Testis (tissue), 3 donors: ENCODE measurements around the gene HOXC9. TPM values are rescaled to one million over a fixed set of nuclear protein-coding genes. Genes with fewer than 3 reads are reported as not detected.

Source experiments
- DNase-seq: peaks from one replicate; pipeline ENCODE4 v3.0.0-alpha.2; 2019
- H3K27ac ChIP-seq, 2 donors: fragments of 200-600 bp; sonication (generic); one replicate each; pipeline ENCODE4 v1.5.1; 2019
- H3K27me3 ChIP-seq: fragments of 200-600 bp; sonication (generic); one replicate; pipeline ENCODE4 v1.5.1; 2019
- H3K36me3 ChIP-seq: fragments of 200-600 bp; sonication (generic); one replicate; pipeline ENCODE4 v1.5.1; 2017; ENCODE audit warnings: low read depth; ENCODE audit errors: missing control alignments
- H3K4me1 ChIP-seq: fragments of 200-600 bp; sonication (generic); one replicate; pipeline ENCODE4 v1.5.1; 2019
- H3K4me3 ChIP-seq, 2 donors: fragments of 200-600 bp; sonication (generic); one replicate each; pipeline ENCODE4 v1.5.1; 2017 to 2019
- H3K9me3 ChIP-seq: fragments of 200-600 bp; sonication (generic); one replicate; pipeline ENCODE4 v1.5.1; 2017
- CTCF ChIP-seq, 3 experiments: fragments of 450-650 bp in 2 of 3; fragments of 200-600 bp in 1 of 3; sonication (generic) in 1 of 3; IDR thresholded peaks; one replicate each; pipeline ENCODE4 v1.5.1; 2016 to 2019; ENCODE audit warnings: antibody characterized with exemption in 3 of 3, mild to moderate bottlenecking in 2 of 3, moderate library complexity in 1 of 3
- POLR2A ChIP-seq: fragments of 450-650 bp; IDR thresholded peaks from one replicate; pipeline ENCODE4 v1.6.1; 2017; ENCODE audit warnings: antibody characterized with exemption, mild to moderate bottlenecking, moderate library complexity
- WGBS, 2 donors: methylation state at CpG; one replicate each; pipeline ENCODE4 v1.1.5; 2018; 5-methylcytosine and 5-hydroxymethylcytosine counted together
- intact Hi-C: fragments of 100-400 bp; cut with DNase I; formaldehyde crosslinking; loops from one replicate; pipeline ENCODE4 v1.15.1; 2023; ENCODE audit warnings: low total_unique reads
- polyA plus RNA-seq: library from polyadenylated mRNA; stranded (reverse); fragments of 350-450 nt; fragmentation: Illumina TruSeq; extraction: RNeasy Lipid Tissue Mini Kit (QIAGEN cat#74804); gene quantifications from one replicate; pipeline ENCODE4 v1.2.3, GENCODE V29; 2014; ENCODE audit warnings: low read depth, low replicate concordance; ENCODE audit not compliant: insufficient read depth
- total RNA-seq, 2 donors: library from RNA; depleted of rRNA; stranded (reverse); fragments of >200 nt; gene quantifications; one replicate each; pipeline ENCODE4 v1.2.3, GENCODE V29; 2016

The HOXC9 gene
- total and polyA plus RNA-seq, 3 donors from 2014 or later = 2.4 to 7.8 (median 6.6) TPM

- no peak overlapping the region for H3K27ac ChIP-seq
- WGBS, 2 donors = 32 to 34% methylated on average over 17 of the region's 17 CpGs
- H3K4me3 ChIP-seq = no peak overlapping the region
- no peak for DNase-seq
- H3K36me3 ChIP-seq = no peaks in the 10 kb centered on the region
- H3K4me1 ChIP-seq = peaks cover 19% of the 10 kb centered on the region
- no peaks in the 10 kb centered on the region for H3K27me3 ChIP-seq
- intact Hi-C loops = loop anchor here (10.0 kb wide), 1 partner anchor 209 kb away; no protein-coding TSS in a partner anchor
- no peak for TF ChIP-seq CTCF (IDR thresholded peaks at IDR 0.05)
- TF ChIP-seq POLR2A = no peak
- no peaks in the 10 kb centered on the region for H3K9me3 ChIP-seq
Measured at GRCh38 chr12:53983568-53983949, 16.4 kb upstream of the HOXC9 start.

- H3K36me3 ChIP-seq = no peaks in the 10 kb centered on the region
- no peaks in the 10 kb centered on the region for H3K9me3 ChIP-seq
- H3K27me3 ChIP-seq = no peaks in the 10 kb centered on the region
- no peak for TF ChIP-seq CTCF (IDR thresholded peaks at IDR 0.05)
- TF ChIP-seq POLR2A = no peak
- H3K27ac ChIP-seq = no peak overlapping the region
- H3K4me3 ChIP-seq = no peak overlapping the region
- intact Hi-C loops = loop anchor here (10.0 kb wide), 1 partner anchor 209 kb away; no protein-coding TSS in a partner anchor
- WGBS, 2 donors = 9 to 19% methylated on average over 25 to 30 of the region's 30 CpGs
- H3K4me1 ChIP-seq = peaks cover 19% of the 10 kb centered on the region
- DNase-seq = no peak
Measured at GRCh38 chr12:53983950-53984572, 15.9 kb upstream of the HOXC9 start.

GRCh38 chr12:53984901-53985691 lies 14.9 kb upstream of the HOXC9 start, which contains the start of gene HOXC10:
TSS of gene HOXC10 (plus strand) at chr12:53985146. CDS start at chr12:53985260, 114 bp downstream.
- H3K27me3 ChIP-seq = no peaks in the 10 kb centered on the region
- H3K4me3 ChIP-seq = peak within 1 kb of the TSS; percentile 39 to 61
- DNase-seq = peak; percentile 97
- peaks cover 19% of the 10 kb centered on the region for H3K4me1 ChIP-seq
- no peaks in the 10 kb centered on the region for H3K36me3 ChIP-seq
- TF ChIP-seq POLR2A (no peak), CTCF (IDR thresholded peaks at IDR 0.05) (peak; percentile 39 to 91 (median 80))
- no peaks in the 10 kb centered on the region for H3K9me3 ChIP-seq
- intact Hi-C loops = loop anchor here (5.0 to 10.0 kb wide), 2 partner anchors 210 to 217 kb away; no protein-coding TSS in a partner anchor
- 3% methylated on average over 44 to 55 of the region's 55 CpGs for WGBS, 2 donors
- no peak within 1 kb of the TSS for H3K27ac ChIP-seq

GRCh38 chr12:53985692-53985993 lies 14.3 kb upstream of the HOXC9 start:
- WGBS, 2 donors = 0 to 5% methylated on average over 3 to 21 of the region's 21 CpGs
- Histone ChIP-seq H3K9me3 (no peaks in the 10 kb centered on the region), H3K4me3 (peak overlapping the region; percentile 39 to 61), H3K36me3 (no peaks in the 10 kb centered on the region), H3K27ac (no peak overlapping the region), H3K4me1 (peaks cover 19% of the 10 kb centered on the region), H3K27me3 (no peaks in the 10 kb centered on the region)
- intact Hi-C loops = loop anchor here (5.0 to 10.0 kb wide), 2 partner anchors 211 to 217 kb away; no protein-coding TSS in a partner anchor
- no peak for TF ChIP-seq CTCF (IDR thresholded peaks at IDR 0.05)
- no peak for TF ChIP-seq POLR2A
- DNase-seq = no peak
